Stomach (tissue), 4 donors: ENCODE results near the gene WFS1.

Experiments used
- CTCF ChIP-seq, 7 experiments: fragments of 450-650 bp in 4 of 7; fragments of 200-600 bp in 3 of 7; sonication (generic) in 3 of 7; IDR thresholded peaks; one replicate each; pipeline ENCODE4 v1.5.1; 2016 to 2019; ENCODE audit warnings: antibody characterized with exemption in 7 of 7, control low read depth in 2 of 7, mild to moderate bottlenecking in 1 of 7
- POLR2A ChIP-seq, 4 donors: fragments of 450-650 bp; IDR thresholded peaks; one replicate each; pipeline ENCODE4 v1.6.1; 2016; ENCODE audit warnings: antibody characterized with exemption in 4 of 4, control low read depth in 2 of 4, mild to moderate bottlenecking in 1 of 4, moderate library complexity in 1 of 4
- POLR2AphosphoS5 ChIP-seq, 3 donors: sonication (generic); formaldehyde crosslinking; IDR thresholded peaks; one replicate each; pipeline ENCODE4 v1.6.1; 2016; ENCODE audit warnings: antibody characterized with exemption in 3 of 3

- TF ChIP-seq CTCF (IDR thresholded peaks at IDR 0.05) = no peak
- TF ChIP-seq POLR2AphosphoS5 (IDR thresholded peaks at IDR 0.05) = no peak
- TF ChIP-seq POLR2A (IDR thresholded peaks at IDR 0.05) = no peak
Measured at GRCh38 chr4:6335040-6335590, 65.5 kb downstream of the WFS1 start.
